Measurements from ENCODE around the gene ONECUT3.

Gene ONECUT3

GRCh38 chr19:1717200-1717969, 35.9 kb upstream of the ONECUT3 start:
- no peak for TF ChIP-seq CTCF (conservative IDR thresholded peaks at IDR 0.05)
- TF ChIP-seq ZFX (IDR thresholded peaks at IDR 0.05): no peak
- H3K27ac ChIP-seq: no peak overlapping the region

DNA sequence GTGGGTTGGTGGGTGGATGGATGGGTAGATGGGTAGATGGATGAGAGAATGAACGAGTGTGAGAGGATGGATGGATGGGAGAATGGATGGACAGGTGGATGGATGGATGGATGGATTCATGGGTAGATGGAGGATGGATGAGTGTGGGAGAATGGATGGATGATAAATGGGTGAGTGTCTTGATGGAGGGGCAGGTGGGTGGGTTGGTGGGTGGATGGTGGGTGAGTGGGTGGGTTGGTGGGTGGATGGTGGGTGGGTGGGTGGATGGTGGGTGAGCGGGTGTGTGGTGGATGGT, 35.4 kb upstream of the ONECUT3 start:
- no peak overlapping the region for H3K27ac ChIP-seq
- TF ChIP-seq ZFX (IDR thresholded peaks at IDR 0.05): no peak
- TF ChIP-seq CTCF (conservative IDR thresholded peaks at IDR 0.05): no peak

DNA sequence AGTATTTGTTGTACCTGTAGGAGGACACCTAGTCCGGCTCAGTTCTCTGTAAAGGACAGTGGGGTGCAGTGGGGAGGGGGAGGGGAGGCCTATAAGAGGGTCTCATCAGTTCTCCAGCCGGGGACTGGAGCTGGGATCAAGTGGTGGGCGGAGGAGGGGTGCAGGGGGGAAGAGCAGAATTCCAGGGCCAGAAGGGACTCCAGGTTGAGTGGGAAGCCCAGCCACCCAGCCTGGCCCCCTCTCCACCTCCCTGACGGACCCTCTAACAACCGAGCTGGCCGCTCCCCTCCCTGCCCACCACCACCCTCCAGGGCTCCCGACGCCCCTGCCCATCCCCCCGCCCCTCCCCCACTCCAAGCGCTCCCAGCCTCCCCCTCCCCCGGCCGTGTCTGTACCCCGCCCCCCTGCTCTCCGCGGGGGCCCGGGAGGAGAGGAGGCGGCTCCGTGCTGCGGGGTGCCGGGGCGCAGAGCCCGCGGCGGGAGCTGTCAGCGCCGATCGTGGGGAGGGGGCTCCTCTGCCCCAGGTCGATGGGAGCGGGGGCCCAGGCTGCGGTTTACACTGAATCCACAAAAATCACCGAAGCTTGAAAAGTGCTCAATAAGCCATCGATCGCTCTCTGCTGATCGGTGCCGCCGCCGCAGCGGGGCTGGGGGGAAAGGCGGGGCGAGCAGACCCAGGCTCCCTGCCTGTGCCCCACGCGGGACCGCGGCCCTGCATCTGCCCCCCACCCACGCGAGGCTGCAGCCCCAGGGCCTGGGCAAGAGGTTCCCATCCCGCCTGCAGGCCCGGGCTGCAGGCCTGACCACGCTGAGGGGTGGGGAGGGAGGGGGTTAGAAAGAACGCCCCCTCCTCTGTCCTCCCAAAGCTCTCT, 34.6 kb upstream of the ONECUT3 start:
- no peak overlapping the region for H3K27ac ChIP-seq
- no peak for TF ChIP-seq CTCF (conservative IDR thresholded peaks at IDR 0.05)
- TF ChIP-seq ZFX (IDR thresholded peaks at IDR 0.05): no peak

DNA sequence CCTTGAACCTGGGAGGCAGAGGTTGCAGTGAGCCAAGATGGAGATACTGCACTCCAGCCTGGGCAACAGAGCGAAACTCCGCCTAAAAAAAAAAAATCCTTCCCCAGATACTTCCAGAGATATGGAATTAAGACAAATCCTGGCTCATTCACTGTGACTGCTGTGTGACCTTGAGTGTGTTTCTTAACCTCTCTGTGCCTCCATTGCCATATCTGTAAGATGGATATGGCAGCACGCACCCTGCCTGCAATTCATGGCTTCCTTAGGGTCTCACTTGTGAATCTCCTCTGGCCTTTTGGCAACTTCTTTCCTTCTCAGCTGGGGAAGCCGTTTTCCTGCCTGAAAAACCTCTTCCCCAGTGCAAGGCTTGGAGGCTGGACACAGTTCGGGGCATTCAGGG, 33.8 kb upstream of the ONECUT3 start:
- TF ChIP-seq ZFX (IDR thresholded peaks at IDR 0.05): no peak
- TF ChIP-seq CTCF (conservative IDR thresholded peaks at IDR 0.05): no peak
- H3K27ac ChIP-seq: no peak overlapping the region

- no peak overlapping the region for H3K27ac ChIP-seq
- TF ChIP-seq CTCF (conservative IDR thresholded peaks at IDR 0.05): no peak
- no peak for TF ChIP-seq ZFX (IDR thresholded peaks at IDR 0.05)
Measured at GRCh38 chr19:1720237-1720636, 33.1 kb upstream of the ONECUT3 start.

DNA sequence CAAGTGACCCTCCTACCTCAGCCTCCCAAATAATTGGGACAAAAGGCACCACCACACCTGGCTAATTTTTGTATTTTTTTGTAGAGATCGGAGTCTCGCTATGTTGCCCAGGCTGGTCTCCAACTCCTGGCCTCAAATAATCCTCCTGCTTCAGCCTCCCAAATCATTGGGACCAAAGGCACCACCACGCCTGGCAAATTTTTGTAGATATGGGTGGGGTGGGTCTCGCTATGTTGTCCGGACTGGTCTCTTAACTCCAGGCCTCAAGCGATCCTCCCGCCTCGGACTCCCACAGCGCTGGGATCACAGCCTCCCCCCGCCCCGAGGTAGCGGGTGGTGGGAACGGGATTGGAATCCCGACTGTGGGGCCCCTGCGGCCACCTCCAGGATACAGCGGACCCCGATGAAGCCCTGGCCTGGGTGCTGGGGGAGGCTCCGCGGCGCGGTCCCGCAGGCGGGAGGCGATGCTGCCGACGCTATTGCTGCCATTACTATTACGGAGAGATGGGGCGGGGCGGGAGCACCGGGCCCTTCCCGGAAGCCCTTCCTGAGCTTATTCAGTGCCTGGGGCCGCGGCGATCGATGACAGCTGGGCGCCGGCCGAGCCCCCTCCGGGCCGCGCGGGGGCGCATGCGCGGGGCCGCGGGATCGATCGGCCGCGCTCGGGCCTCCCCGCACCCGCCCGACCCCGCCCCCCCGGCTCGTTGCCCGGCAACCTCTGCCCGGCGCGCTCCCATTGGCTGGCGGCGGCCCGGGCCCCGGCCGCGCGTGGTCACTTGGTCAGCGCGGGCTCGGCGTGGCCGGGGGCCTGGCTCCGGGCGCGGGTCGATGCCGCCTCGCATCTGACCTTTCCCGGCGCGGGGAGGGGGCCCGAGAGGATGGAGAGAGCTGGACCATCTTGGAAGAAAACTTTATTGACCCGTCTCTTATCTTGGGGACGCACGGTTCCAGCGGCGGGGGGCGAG, 27.9 kb upstream of the ONECUT3 start:
- TF ChIP-seq CTCF (conservative IDR thresholded peaks at IDR 0.05): no peak
- TF ChIP-seq ZFX (IDR thresholded peaks at IDR 0.05): 0 out of 2 replicates have a peak, but pooled peaks have one; percentile 19
- H3K27ac ChIP-seq: peak overlapping the region; percentile 48
